Activated T-helper 1 cell treated with Interleukin-2 at 50 U/mL for 16 hours (primary cell): ENCODE measurements around the gene CEBPA.
"Not testable (repeated sequence)": the region's sequence is repeated elsewhere in the genome, so short reads cannot be mapped to it uniquely, and the experiment has no call there.

Experiments
- DNase-seq: peaks from one replicate; pipeline ENCODE4 v3.0.0-alpha.2; 2020; ENCODE audit warnings: low read depth

The CEBPA gene

DNA sequence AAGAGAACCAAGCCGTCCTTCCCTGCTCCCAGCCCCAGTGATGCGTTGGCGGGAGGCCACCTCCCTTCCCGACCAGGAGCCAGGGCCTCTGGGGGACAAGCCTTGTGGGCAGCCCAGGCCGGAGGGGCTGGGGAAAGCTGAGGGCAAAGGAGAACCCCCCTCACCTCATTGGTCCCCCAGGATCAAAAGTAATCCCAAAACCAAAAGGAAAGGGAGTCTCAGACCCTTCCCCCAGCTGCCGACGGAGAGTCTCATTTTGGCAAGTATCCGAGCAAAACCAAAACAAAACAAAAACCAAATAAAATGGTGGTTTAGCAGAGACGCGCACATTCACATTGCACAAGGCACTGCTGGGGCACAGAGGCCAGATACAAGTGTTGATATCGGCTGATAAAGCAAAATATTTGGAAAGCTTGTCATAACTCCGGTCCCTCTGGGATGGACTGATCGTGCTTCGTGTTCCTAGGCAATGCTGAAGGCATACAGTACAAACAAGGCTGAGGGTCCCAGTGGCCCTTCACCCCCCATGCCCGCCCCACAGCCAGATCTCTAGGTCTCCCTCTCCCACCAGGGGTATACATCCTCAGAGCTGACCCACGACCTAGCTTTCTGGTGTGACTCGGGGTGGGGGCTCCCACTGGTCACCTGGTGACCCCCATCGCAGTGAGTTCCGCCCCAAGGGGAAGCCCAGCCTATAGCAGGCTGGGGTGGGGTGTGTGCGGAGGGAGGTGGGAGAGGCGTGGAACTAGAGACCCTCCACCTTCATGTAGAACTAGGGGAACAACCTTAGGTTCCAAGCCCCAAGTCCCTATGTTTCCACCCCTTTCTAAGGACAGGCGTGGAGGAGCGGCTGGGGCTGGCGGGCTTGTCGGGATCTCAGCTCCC is 2.1 kb downstream of the CEBPA start:
- no peak for DNase-seq

- DNase-seq: no peak
Observed at GRCh38 chr19:33299051-33299688, 3.2 kb downstream of the CEBPA start.

- no peak for DNase-seq
Observed at GRCh38 chr19:33298146-33298911, 4.0 kb downstream of the CEBPA start.

DNA sequence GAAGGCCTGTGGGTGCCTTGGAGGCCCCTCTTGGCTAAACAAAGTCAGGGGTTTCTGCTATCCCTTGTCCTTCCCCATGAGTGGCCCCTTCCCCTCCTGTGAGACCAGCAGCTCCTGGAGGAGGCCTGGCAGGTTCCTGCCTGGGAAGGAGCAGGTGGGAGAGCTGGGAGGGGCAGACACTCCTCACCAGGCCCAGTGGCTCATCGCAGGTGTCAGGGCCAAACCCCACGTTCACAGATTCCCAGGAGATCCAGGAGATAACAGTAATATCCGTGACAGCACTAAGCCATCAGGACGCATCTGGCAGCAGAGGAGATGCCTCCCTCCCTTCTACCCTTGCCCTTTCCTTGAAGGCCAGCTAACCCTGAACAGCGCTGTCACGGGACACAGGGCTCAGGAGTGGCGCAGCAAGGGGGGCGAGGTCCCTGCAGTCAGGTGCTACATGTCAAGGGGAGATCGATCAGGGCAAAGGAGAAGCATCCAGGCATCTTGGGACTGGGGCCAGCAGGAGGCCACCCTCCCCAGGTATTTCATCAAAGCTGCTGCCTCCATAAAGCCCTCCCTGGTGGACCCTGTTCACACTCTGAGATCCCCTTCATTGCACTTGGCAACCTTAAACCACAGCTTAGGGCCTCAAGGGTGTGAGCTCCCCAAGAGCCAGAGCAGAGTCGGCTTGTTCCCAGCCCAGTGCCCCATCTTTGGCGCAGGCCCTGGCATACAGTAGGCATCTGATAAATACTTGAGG is 4.8 kb downstream of the CEBPA start:
- no peak for DNase-seq

DNA sequence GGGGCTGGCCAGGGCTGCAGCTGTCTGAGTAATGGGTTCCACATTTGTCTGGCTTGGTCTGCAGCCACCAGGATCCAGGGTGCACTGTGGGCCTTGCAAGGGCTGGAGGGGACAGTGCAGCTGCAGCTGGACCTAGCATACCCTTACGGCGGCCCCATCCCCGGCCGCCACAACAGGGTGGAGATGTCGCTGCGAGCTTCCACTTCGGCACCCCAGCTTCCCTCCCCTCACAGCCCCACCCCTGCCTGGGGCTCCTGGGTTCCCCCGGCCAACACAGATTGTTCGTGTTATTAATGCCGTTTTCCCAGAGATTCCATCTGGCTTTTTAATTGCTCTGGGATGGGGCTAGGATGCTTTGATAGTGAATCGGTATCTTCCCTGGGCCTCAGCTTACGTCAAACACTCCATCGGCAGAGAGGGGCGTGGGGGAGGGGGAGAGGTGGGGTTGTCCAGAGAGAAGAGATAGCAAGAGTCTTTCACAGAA is 5.8 kb downstream of the CEBPA start:
- DNase-seq: no peak

- DNase-seq: no peak
Observed at GRCh38 chr19:33295621-33296487, 6.5 kb downstream of the CEBPA start.

- not testable (repeated sequence) for DNase-seq
Observed at GRCh38 chr19:33295046-33295445, 7.3 kb downstream of the CEBPA start.

- no peak for DNase-seq
Observed at GRCh38 chr19:33294058-33294798, 8.1 kb downstream of the CEBPA start.

DNA sequence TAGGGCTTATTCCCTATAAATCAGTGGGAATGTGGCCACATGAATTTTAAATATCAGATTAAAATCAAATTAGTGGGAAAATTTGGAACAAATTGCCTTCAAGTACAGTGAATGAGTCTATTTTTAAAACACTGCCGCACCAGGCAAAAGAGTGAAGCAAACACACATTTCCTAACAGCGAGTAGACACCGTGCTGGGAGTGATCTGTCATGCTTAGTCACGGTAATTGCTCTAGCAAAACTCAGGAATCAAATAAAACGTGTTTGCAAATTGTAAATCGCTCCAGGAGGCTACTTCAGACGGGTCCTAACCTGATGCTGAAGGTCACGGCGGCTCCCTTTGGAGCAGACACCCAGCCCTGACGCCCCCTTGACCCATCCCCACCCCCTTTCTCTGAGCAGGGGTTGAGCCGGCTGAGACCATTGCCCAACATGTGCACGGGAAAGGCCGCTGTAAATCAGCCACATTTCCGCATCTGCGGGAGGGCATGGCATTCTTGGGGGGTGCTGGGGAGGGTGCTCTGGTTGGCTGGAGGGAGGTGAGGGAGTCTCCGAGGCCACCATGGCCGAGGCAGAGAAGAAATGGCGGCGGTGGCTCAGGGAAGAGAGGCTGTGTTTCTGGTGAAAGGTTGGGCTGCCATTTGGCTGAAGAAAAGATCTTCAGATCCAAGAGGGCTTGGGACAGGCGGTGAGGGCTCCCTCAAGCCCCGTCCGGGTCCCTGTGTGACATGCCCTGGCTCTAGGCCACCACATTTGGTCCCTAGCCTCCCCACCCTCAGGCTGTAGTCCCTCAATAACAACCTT is 8.9 kb downstream of the CEBPA start:
- no peak for DNase-seq

DNA sequence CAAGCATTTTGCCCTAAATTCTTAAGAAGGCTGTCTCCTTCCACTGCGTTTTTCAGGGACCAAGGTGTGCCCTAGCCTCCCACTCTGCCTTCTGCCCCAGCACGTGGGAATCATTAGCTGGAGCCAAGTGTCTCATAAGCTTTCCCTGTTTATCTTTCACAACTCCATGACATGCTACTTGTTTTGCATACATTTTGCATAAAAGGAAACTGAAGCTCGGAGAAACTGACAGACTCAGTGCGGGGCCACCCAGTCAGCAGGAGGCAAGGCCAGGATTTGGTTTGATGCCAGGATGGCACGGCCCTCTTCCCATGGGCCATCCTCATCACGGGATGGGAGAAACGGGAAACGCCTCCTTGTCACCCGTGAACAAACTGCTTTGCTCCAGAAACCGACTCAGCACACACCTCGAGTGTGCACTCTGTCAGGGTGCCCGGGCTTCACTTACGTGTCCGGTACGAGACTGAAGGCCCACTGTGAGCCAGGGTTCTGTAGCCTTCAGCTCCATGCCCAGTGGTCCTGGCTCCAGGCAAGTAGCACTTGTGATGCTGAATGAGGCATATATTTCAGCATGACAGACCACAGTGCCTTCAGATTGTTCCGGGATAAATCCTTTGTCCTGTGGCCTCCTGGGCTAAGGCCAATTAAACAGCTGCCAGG is 9.6 kb downstream of the CEBPA start:
- DNase-seq: no peak

- DNase-seq: no peak
Observed at GRCh38 chr19:33291623-33292534, 10.5 kb downstream of the CEBPA start.

GRCh38 chr19:33290956-33291622 is 11.2 kb downstream of the CEBPA start:
- no peak for DNase-seq

DNA sequence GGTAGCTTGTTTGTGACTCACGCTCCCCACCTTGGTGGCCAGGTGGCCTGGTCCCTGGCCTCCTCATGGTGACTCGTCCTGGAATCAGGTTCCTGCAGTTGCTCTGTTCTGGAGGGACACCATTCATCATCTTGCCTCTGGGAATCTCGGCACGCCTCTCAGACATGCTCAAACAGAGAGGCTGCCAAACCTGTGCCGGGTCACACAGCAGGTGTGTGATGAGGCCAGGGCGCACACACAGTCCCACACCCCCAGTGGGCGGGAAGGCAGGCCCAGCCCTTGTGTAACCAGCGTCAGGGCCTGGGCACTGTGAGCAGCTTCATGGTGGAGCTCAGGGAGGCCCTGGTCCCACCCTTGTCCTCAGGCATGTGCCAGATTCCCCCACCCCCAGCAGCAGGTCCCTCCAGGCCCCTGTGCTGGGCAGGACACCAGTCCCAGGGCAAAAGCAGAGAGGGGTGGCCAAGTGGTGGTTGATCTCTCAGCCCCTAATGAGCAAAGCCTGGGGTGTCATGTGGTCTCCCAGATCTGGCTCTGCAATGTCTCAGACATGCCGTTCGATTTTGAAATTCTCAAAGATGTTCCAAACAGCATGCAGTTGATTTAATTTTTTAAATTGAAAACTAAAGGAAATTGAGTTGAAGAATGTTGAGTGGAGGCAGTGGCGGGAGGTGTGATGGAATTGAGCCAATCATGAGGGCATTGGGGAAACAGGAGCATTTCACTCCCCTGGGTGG is 12.1 kb downstream of the CEBPA start:
- DNase-seq: no peak

DNA sequence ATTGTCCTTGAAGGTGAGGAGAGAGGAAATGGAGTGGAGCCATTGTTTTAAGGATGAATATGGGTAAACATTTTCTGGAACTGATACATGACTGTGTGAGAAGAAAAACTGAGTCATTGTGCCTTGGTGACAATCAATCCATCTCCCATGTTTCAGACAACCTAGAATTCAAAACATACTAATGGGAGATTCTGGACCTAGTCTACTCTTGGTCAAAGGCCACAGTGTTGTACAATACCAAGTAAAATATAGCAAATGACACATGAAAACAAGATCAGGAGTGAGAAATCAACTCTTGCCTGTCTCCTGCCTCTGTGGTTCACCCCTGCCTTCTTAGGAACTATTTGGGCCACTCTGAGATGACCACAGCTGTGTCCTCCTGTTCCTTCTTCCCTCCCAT is 13.1 kb downstream of the CEBPA start:
- DNase-seq: no peak

- DNase-seq: no peak
Observed at GRCh38 chr19:33288666-33289065, 13.7 kb downstream of the CEBPA start.

DNA sequence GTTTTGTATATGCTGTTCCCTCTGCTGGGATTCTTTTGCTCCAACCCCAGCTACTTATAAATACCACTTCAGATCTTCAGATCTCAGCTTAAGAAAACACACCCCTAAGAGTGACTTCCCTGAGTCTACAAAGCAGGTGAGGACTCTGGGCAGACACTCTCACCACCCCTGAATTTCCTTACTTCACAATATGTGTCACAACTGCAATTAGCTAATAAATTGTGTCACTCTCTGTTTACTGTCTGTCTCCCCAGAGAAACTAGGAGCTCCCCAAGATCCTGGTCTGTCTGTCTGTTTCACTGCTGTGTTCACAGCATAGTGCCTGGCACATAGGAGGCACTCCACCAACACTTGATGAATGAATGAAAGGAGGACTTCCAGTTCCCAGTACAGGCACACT is 14.4 kb downstream of the CEBPA start:
- no peak for DNase-seq
